K562 (cell line): Measurements from ENCODE around the gene VPS45. TPM values are rescaled to one million over a fixed set of nuclear protein-coding genes. Genes with fewer than 3 reads are reported as not detected.

Experiments used
- BDP1 ChIP-seq: IDR thresholded peaks from 3 replicates; pipeline ENCODE4 v1.6.1; 2011; ENCODE audit not compliant: insufficient read length, insufficient read depth
- NCOA6 ChIP-seq: fragments of 450-650 bp; IDR thresholded peaks from 2 replicates; pipeline ENCODE4 v1.6.1; 2017; ENCODE audit warnings: mild to moderate bottlenecking
- NELFE ChIP-seq: IDR thresholded peaks from 2 replicates; pipeline ENCODE4 v1.6.1; 2011; ENCODE audit warnings: mild to moderate bottlenecking; ENCODE audit not compliant: insufficient read depth, insufficient read length
- SRSF9 ChIP-seq: fragments of 200-400 bp; formaldehyde crosslinking; IDR thresholded peaks from 2 replicates; pipeline ENCODE4 v1.6.1; 2017; ENCODE audit warnings: low read depth, low read length, borderline replicate concordance
- TFE3 ChIP-seq: fragments of 450-650 bp; formaldehyde crosslinking; IDR thresholded peaks from 2 replicates; pipeline ENCODE4 v1.4.0; 2020; ENCODE audit warnings: mild to moderate bottlenecking, mixed read lengths
- XRCC3 ChIP-seq: fragments of 450-650 bp; IDR thresholded peaks from 2 replicates; pipeline ENCODE4 v1.6.1; 2017; ENCODE audit warnings: mild to moderate bottlenecking, moderate library complexity
- XRCC4 ChIP-seq: IDR thresholded peaks from one replicate; pipeline ENCODE4 v1.6.1; 2011; ENCODE audit not compliant: insufficient read depth, insufficient read length; ENCODE audit errors: extremely low read depth
- ZBTB17 ChIP-seq: fragments of 450-650 bp; formaldehyde crosslinking; IDR thresholded peaks from 2 replicates; pipeline ENCODE4 v1.4.0; 2020; ENCODE audit warnings: mild to moderate bottlenecking
- ZFX ChIP-seq: sonication (generic); formaldehyde crosslinking; IDR thresholded peaks from 2 replicates; pipeline ENCODE4 v1.8.0; 2022; ENCODE audit warnings: mild to moderate bottlenecking, missing genetic modification reagents, moderate library complexity
- ZNF384 ChIP-seq: IDR thresholded peaks from 2 replicates; pipeline ENCODE4 v1.6.1; 2012; ENCODE audit warnings: low read depth, low read length, improper control_type of control experiment
- ZNF785 ChIP-seq: fragments of 250-450 bp; sonication (Bioruptor Pico); IDR thresholded peaks from 2 replicates; pipeline ENCODE4 v1.4.0; 2020; ENCODE audit warnings: mild to moderate bottlenecking
- polyA plus RNA-seq, 8 experiments: library from polyadenylated mRNA; depleted of rRNA in 4 of 8; stranded (reverse) in 5 of 8; unstranded in 3 of 8; fragments of >200 nt; fragmentation: Nextera tagmentation in 2 of 8; fragmentation: Illumina TruSeq in 1 of 8; extraction: Ambion mirVana in 2 of 8; extraction: Trizol in 1 of 8; gene quantifications; 2 replicates each; pipeline versions ENCODE4 v1.2.1 to v1.2.3, GENCODE V29; 2011 to 2014; ENCODE audit warnings: inconsistent platforms in 1 of 8, missing spikeins in 1 of 8
- total RNA-seq, 7 experiments: library from RNA; depleted of rRNA in 6 of 7; stranded (reverse); fragments of >200 nt in 6 of 7; fragmentation: Illumina TruSeq in 2 of 7; extraction: Trizol in 2 of 7; gene quantifications; 2 replicates each; pipeline versions ENCODE4 v1.2.1 to v1.2.3, GENCODE V29; 2011 to 2021; ENCODE audit warnings: low replicate concordance in 1 of 7
- TF ChIP-seq, protein P1 (sequence below): fragments of 450-650 bp; IDR thresholded peaks from 2 replicates; pipeline ENCODE4 v1.6.1; 2018; ENCODE audit not compliant: partially characterized antibody
- TF ChIP-seq, protein P2 (sequence below): fragments of 250-450 bp; sonication (Bioruptor Pico); IDR thresholded peaks from 2 replicates; pipeline ENCODE4 v1.4.0; 2020; ENCODE audit warnings: mild to moderate bottlenecking, moderate library complexity

Gene VPS45
- total and polyA plus RNA-seq, 9 of the 15 experiments (the other 6 are each of a cell fraction or from before 2014, with no cell fraction given) = 17.9 to 48.2 (median 34.4) TPM

GRCh38 chr1:150067184-150068108, at the start of gene VPS45 (continued):
- TF ChIP-seq, protein P1, sequence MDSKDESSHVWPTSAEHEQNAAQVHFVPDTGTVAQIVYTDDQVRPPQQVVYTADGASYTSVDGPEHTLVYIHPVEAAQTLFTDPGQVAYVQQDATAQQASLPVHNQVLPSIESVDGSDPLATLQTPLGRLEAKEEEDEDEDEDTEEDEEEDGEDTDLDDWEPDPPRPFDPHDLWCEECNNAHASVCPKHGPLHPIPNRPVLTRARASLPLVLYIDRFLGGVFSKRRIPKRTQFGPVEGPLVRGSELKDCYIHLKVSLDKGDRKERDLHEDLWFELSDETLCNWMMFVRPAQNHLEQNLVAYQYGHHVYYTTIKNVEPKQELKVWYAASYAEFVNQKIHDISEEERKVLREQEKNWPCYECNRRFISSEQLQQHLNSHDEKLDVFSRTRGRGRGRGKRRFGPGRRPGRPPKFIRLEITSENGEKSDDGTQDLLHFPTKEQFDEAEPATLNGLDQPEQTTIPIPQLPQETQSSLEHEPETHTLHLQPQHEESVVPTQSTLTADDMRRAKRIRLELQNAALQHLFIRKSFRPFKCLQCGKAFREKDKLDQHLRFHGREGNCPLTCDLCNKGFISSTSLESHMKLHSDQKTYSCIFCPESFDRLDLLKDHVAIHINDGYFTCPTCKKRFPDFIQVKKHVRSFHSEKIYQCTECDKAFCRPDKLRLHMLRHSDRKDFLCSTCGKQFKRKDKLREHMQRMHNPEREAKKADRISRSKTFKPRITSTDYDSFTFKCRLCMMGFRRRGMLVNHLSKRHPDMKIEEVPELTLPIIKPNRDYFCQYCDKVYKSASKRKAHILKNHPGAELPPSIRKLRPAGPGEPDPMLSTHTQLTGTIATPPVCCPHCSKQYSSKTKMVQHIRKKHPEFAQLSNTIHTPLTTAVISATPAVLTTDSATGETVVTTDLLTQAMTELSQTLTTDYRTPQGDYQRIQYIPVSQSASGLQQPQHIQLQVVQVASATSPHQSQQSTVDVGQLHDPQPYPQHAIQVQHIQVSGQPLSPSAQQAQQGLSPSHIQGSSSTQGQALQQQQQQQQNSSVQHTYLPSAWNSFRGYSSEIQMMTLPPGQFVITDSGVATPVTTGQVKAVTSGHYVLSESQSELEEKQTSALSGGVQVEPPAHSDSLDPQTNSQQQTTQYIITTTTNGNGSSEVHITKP = peak; percentile 99
- TF ChIP-seq BDP1 = no peak
- TF ChIP-seq ZNF785 (CRISPR knock-in tag) = no peak
- TF ChIP-seq SRSF9 = no peak
- TF ChIP-seq NELFE = no peak
- TF ChIP-seq XRCC4 = no peak
- no peak; the same call in 1 of the 2 replicates for TF ChIP-seq ZBTB17 (CRISPR knock-in tag)
- no peak for TF ChIP-seq TFE3
- no peak for TF ChIP-seq NCOA6
- no peak for TF ChIP-seq XRCC3
- TF ChIP-seq ZNF384 = peak; percentile 20; the same call in 1 of the 2 replicates
- peak; percentile 98 for TF ChIP-seq ZFX (CRISPR knock-in tag)
- TF ChIP-seq, protein P2, sequence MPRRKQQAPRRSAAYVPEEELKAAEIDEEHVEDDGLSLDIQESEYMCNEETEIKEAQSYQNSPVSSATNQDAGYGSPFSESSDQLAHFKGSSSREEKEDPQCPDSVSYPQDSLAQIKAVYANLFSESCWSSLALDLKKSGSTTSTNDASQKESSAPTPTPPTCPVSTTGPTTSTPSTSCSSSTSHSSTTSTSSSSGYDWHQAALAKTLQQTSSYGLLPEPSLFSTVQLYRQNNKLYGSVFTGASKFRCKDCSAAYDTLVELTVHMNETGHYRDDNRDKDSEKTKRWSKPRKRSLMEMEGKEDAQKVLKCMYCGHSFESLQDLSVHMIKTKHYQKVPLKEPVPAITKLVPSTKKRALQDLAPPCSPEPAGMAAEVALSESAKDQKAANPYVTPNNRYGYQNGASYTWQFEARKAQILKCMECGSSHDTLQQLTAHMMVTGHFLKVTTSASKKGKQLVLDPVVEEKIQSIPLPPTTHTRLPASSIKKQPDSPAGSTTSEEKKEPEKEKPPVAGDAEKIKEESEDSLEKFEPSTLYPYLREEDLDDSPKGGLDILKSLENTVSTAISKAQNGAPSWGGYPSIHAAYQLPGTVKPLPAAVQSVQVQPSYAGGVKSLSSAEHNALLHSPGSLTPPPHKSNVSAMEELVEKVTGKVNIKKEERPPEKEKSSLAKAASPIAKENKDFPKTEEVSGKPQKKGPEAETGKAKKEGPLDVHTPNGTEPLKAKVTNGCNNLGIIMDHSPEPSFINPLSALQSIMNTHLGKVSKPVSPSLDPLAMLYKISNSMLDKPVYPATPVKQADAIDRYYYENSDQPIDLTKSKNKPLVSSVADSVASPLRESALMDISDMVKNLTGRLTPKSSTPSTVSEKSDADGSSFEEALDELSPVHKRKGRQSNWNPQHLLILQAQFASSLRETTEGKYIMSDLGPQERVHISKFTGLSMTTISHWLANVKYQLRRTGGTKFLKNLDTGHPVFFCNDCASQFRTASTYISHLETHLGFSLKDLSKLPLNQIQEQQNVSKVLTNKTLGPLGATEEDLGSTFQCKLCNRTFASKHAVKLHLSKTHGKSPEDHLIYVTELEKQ (CRISPR knock-in tag) = no peak
